Fibroblast of lung (primary cell): Measurements from ENCODE around the gene NACA2.

Source experiments
- EZH2 ChIP-seq: IDR thresholded peaks from 2 replicates; pipeline ENCODE4 v1.5.1; 2012; ENCODE audit warnings: low read length, control low read depth, mild to moderate bottlenecking; ENCODE audit errors: missing control alignments
- TF ChIP-seq, protein P1 (sequence below), 2 donors: IDR thresholded peaks in 1 of 2; conservative IDR thresholded peaks in 1 of 2; 1 replicate in 1 of 2; 2 replicates in 1 of 2; pipeline ENCODE4 v1.5.1; 2011 to 2012; ENCODE audit warnings: low read length in 2 of 2, control low read depth in 1 of 2, inconsistent platforms in 1 of 2, low read depth in 1 of 2, mild to moderate bottlenecking in 1 of 2

- TF ChIP-seq, protein P1, sequence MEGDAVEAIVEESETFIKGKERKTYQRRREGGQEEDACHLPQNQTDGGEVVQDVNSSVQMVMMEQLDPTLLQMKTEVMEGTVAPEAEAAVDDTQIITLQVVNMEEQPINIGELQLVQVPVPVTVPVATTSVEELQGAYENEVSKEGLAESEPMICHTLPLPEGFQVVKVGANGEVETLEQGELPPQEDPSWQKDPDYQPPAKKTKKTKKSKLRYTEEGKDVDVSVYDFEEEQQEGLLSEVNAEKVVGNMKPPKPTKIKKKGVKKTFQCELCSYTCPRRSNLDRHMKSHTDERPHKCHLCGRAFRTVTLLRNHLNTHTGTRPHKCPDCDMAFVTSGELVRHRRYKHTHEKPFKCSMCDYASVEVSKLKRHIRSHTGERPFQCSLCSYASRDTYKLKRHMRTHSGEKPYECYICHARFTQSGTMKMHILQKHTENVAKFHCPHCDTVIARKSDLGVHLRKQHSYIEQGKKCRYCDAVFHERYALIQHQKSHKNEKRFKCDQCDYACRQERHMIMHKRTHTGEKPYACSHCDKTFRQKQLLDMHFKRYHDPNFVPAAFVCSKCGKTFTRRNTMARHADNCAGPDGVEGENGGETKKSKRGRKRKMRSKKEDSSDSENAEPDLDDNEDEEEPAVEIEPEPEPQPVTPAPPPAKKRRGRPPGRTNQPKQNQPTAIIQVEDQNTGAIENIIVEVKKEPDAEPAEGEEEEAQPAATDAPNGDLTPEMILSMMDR (conservative IDR thresholded peaks at IDR 0.05 in 1 of 2, IDR thresholded peaks at IDR 0.05 in 1 of 2; ENCODE audit: low read depth in 1 of 2, low read length in 2 of 2): no peak
- no peak for TF ChIP-seq EZH2
Observed at GRCh38 chr17:61627658-61628057, 36.6 kb upstream of the NACA2 start.
